ENCODE results near the gene TNFAIP2. TPM values are rescaled to one million over a fixed set of nuclear protein-coding genes. Genes with fewer than 3 reads are reported as not detected.
"Not testable (repeated sequence)": the region's sequence is repeated elsewhere in the genome, so short reads cannot be mapped to it uniquely, and the experiment has no call there.

TNFAIP2 gene
- total RNA-seq, 4 donors from 2014 or later, result 25.1 to 76.3 (median 52.7) TPM

DNA sequence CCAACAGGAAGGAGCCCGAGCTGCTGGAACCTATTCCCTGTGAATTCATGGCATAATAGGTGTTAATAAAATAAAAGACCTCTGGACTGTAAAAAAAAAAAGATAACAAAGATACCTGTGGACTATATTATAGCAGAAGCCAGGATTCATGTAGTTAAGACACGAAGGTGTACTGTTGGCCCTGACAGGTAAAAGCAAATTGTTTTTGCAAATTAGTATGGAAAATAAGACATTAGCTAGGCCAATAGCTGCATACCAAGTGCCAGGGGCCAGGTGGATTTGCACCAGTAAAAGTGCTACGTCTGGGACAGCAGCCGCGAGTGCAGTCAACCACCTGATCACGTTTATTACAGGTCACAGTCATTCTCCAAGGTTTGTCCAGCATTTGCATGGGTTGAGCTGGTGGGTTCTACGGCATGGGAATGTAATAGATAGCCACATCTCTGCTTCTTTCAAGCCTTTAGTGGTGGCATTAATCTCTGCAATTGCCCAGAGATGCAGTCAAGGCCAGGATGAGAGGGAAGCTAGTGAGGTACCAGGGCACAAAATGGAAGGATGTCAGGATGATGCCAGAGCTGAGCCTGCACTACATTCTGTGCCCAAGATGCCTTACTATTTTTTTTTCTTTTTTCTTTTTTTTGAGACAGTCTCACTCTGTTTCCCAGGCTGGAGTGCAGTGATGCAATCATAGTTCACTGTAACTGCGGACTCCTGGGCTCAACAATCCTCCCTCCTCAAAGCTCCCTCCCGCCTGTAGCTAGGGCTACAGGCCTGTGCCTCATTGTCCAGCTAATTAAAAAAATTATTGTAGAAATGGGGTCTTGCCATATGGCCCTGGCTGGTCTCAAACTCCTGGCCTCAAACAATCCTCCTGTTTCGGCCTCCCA lies 26.3 kb downstream of the TNFAIP2 start:
- DNase-seq, result no peak
- H3K9me3 ChIP-seq, result no peaks in the 10 kb centered on the region
- H3K4me1 ChIP-seq, result no peaks in the 10 kb centered on the region
- in situ Hi-C loops (cut with MboI; ENCODE audit: low pct_ligation_motif_present in 1 of 4, low pct_unique_long_range_greater_than_20kb in 1 of 4, low sequenced_read_pairs in 3 of 4), result no loop called here
- no peak for TF ChIP-seq EP300 (IDR thresholded peaks at IDR 0.05; ENCODE audit: low read depth)
- no peak for TF ChIP-seq POLR2AphosphoS5 (IDR thresholded peaks at IDR 0.05)
- TF ChIP-seq, protein P1, sequence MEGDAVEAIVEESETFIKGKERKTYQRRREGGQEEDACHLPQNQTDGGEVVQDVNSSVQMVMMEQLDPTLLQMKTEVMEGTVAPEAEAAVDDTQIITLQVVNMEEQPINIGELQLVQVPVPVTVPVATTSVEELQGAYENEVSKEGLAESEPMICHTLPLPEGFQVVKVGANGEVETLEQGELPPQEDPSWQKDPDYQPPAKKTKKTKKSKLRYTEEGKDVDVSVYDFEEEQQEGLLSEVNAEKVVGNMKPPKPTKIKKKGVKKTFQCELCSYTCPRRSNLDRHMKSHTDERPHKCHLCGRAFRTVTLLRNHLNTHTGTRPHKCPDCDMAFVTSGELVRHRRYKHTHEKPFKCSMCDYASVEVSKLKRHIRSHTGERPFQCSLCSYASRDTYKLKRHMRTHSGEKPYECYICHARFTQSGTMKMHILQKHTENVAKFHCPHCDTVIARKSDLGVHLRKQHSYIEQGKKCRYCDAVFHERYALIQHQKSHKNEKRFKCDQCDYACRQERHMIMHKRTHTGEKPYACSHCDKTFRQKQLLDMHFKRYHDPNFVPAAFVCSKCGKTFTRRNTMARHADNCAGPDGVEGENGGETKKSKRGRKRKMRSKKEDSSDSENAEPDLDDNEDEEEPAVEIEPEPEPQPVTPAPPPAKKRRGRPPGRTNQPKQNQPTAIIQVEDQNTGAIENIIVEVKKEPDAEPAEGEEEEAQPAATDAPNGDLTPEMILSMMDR (IDR thresholded peaks at IDR 0.05), result no peak
- peaks cover 7% of the 10 kb centered on the region for H3K27me3 ChIP-seq
- H3K36me3 ChIP-seq, result no peaks in the 10 kb centered on the region
- no peak overlapping the region for H3K4me3 ChIP-seq
- 64 to 75% methylated on average over 4 to 10 of the region's 10 CpGs for WGBS, 2 donors (ENCODE audit: low coverage in 1 of 2)
- no peak overlapping the region for H3K27ac ChIP-seq
- intact Hi-C loops (cut with DNase I; ENCODE audit: low total_unique reads), result no loop called here

DNA sequence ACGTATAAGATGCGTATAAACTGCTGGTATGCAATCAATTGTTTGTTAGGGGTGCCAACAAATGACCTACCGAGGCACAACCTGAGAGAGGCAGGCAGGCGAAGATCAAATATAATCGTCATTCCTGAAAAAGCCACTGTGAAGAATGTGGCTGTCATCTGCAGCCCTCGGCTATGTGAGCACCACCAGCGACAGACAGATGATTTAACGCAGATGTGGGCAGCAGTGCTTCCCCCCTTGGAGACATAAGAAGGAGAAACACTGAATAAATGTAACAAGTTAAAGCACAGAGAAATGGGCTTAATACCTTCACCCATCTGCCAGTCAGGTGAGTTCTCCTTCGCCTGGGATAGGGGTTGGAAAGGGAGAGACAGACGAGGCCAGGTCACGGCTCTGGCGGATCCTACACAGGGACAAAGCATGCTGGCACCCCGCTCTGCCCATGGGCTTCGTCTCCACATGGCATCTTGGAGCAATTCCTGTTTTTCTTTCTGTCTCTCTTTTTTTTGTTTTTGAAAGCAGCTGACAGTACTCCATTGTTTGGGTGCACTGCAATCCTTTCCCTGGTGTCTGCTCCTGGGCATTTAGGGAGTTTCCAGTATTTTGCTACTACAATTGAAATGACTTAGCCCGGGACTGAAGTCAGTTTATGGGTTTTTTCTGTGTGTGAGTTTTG lies 28.1 kb downstream of the TNFAIP2 start:
- Histone ChIP-seq H3K27ac (no peak overlapping the region), H3K4me1 (no peaks in the 10 kb centered on the region), H3K27me3 (peaks cover 7% of the 10 kb centered on the region), H3K36me3 (no peaks in the 10 kb centered on the region), H3K4me3 (no peak overlapping the region), H3K9me3 (no peaks in the 10 kb centered on the region)
- DNase-seq, result no peak
- TF ChIP-seq EP300 (IDR thresholded peaks at IDR 0.05; ENCODE audit: low read depth) (no peak), POLR2A (IDR thresholded peaks at IDR 0.05) (no peak), POLR2AphosphoS5 (IDR thresholded peaks at IDR 0.05) (no peak)
- TF ChIP-seq, protein P1 (IDR thresholded peaks at IDR 0.05), result no peak
- WGBS, 2 donors (ENCODE audit: low coverage in 1 of 2), result 66 to 74% methylated on average over 3 to 15 of the region's 15 CpGs
- in situ Hi-C loops (cut with MboI; ENCODE audit: low pct_ligation_motif_present in 1 of 4, low pct_unique_long_range_greater_than_20kb in 1 of 4, low sequenced_read_pairs in 3 of 4), result no loop called here
- intact Hi-C loops (cut with DNase I; ENCODE audit: low total_unique reads), result no loop called here

DNA sequence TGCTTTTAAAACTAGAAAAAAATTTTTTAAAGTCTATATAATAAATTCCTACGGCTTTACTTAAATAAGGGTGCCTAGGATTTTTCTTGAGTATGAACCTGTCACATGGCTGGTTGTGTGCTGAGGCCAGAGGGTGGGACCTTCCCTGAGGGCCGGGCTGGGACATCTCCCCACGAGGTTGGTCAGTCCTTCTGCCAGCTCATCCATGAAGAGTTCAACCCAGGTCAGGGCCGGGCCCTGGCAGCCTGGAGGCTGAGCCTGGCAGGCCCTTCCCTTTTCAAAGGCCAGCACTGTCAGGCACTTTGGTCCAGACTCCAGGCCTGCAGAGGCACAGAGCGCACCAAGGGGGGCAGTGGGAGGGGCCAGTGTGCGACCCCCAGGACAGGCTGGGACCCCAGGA lies 31.7 kb downstream of the TNFAIP2 start:
- Histone ChIP-seq H3K4me1 (no peaks in the 10 kb centered on the region), H3K9me3 (no peaks in the 10 kb centered on the region), H3K27ac (no peak overlapping the region), H3K4me3 (no peak overlapping the region), H3K36me3 (no peaks in the 10 kb centered on the region), H3K27me3 (peaks cover 5% of the 10 kb centered on the region)
- in situ Hi-C loops (cut with MboI; ENCODE audit: low pct_ligation_motif_present in 1 of 4, low pct_unique_long_range_greater_than_20kb in 1 of 4, low sequenced_read_pairs in 3 of 4) (no loop called here), intact Hi-C loops (cut with DNase I; ENCODE audit: low total_unique reads) (no loop called here)
- TF ChIP-seq POLR2AphosphoS5 (IDR thresholded peaks at IDR 0.05), result no peak
- TF ChIP-seq, protein P1 (IDR thresholded peaks at IDR 0.05), result no peak
- TF ChIP-seq POLR2A (IDR thresholded peaks at IDR 0.05), result no peak
- no peak for TF ChIP-seq EP300 (IDR thresholded peaks at IDR 0.05; ENCODE audit: low read depth)
- 38 to 83% methylated on average over 1 to 6 of the region's 6 CpGs for WGBS, 2 donors (ENCODE audit: low coverage in 1 of 2)
- peak; percentile 34 for DNase-seq

DNA sequence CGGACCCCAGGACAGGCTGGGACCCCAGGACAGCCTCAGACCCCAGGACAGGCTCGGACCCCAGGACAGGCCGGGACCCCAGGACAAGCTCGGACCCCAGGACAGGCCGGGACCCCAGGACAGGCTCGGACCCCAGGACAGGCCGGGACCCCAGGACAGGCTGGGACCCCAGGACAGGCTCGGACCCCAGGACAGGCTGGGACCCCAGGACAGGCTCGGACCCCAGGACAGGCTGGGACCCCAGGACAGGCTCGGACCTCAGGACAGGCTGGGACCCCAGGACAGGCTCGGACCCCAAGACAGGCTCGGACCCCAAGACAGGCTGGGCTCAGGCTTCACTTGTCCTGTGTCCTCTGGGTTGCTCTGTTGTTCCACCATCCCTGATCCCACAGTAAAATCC lies 32.2 kb downstream of the TNFAIP2 start:
- H3K36me3 ChIP-seq; H3K27me3 ChIP-seq; H3K4me1 ChIP-seq; DNase-seq; in situ Hi-C loops (cut with MboI; ENCODE audit: low pct_ligation_motif_present in 1 of 4, low pct_unique_long_range_greater_than_20kb in 1 of 4, low sequenced_read_pairs in 3 of 4); intact Hi-C loops (cut with DNase I; ENCODE audit: low total_unique reads); H3K4me3 ChIP-seq; H3K27ac ChIP-seq; H3K9me3 ChIP-seq: not testable (repeated sequence)
- WGBS, 2 donors (ENCODE audit: low coverage in 1 of 2), result no CpG with 5 or more reads among the region's 12 CpGs

All from transverse colon (tissue), 4 donors.